ENCODE data around the gene LLCFC1. TPM values are rescaled to one million over a fixed set of nuclear protein-coding genes. Genes with fewer than 3 reads are reported as not detected.

LLCFC1 gene
- total and polyA plus RNA-seq, 2 of the 8 experiments (the other 6 are each of a cell fraction or from before 2014, with no cell fraction given) = not detected

GRCh38 chr7:142899661-142900060 is 39.6 kb upstream of the LLCFC1 start (continued):
- TF ChIP-seq CTCF (IDR thresholded peaks at IDR 0.05; ENCODE audit: control extremely low read depth in 1 of 3, insufficient read depth in 1 of 3, low read depth in 1 of 3, low read length in 3 of 3) = no peak
